CD14-positive monocyte (primary cell): ENCODE measurements around the gene SPAG8. TPM values are rescaled to one million over a fixed set of nuclear protein-coding genes. Genes with fewer than 3 reads are reported as not detected.

Experiments
- DNase-seq, 3 donors: peaks; one replicate each; pipeline ENCODE4 v3.0.0-alpha.2; 2011 to 2022
- H2AFZ ChIP-seq: 2 replicates; pipeline ENCODE4 v1.6.0; 2012; ENCODE audit warnings: mild to moderate bottlenecking, low read depth, low read length, inconsistent platforms; ENCODE audit not compliant: insufficient read depth, poor library complexity, severe bottlenecking
- H3K27ac ChIP-seq, 2 donors: 1 replicate in 1 of 2; 2 replicates in 1 of 2; pipeline ENCODE4 v1.5.1; 2012 to 2013; ENCODE audit warnings: low read length in 2 of 2, control low read depth in 1 of 2, inconsistent platforms in 1 of 2, low read depth in 1 of 2, mild to moderate bottlenecking in 1 of 2
- H3K27me3 ChIP-seq, 2 donors: one replicate each; pipeline versions ENCODE4 v1.6.0 to v1.6.1; 2011 to 2013; ENCODE audit warnings: low read length in 2 of 2; ENCODE audit not compliant: control insufficient read depth in 2 of 2, insufficient read depth in 2 of 2
- H3K36me3 ChIP-seq, 2 donors: replicated peaks in 1 of 2; 1 replicate in 1 of 2; 2 replicates in 1 of 2; pipeline versions ENCODE4 v1.5.1 to v1.6.1; 2012 to 2013; ENCODE audit warnings: low read length in 2 of 2, control low read depth in 1 of 2, inconsistent platforms in 1 of 2, mild to moderate bottlenecking in 1 of 2; ENCODE audit not compliant: insufficient read depth in 2 of 2, control insufficient read depth in 1 of 2
- H3K4me1 ChIP-seq, 2 donors: 1 replicate in 1 of 2; 2 replicates in 1 of 2; pipeline versions ENCODE4 v1.5.1 to v1.6.1; 2012 to 2013; ENCODE audit warnings: low read length in 2 of 2, control low read depth in 1 of 2, inconsistent platforms in 1 of 2, mild to moderate bottlenecking in 1 of 2, moderate library complexity in 1 of 2; ENCODE audit not compliant: insufficient read depth in 2 of 2, control insufficient read depth in 1 of 2
- H3K4me2 ChIP-seq: replicated peaks from 2 replicates; pipeline ENCODE3; 2012; ENCODE audit warnings: low read length, moderate library complexity, mild to moderate bottlenecking; ENCODE audit not compliant: poor library complexity, severe bottlenecking; ENCODE audit errors: extremely low read depth
- H3K4me3 ChIP-seq, 3 experiments: fragments of 200-600 bp in 1 of 3; sonication (generic) in 1 of 3; replicated peaks in 1 of 3; 1 replicate in 2 of 3; 2 replicates in 1 of 3; pipeline ENCODE4 v1.5.1; 2011 to 2013; ENCODE audit warnings: low read length in 3 of 3, mild to moderate bottlenecking in 3 of 3, control low read depth in 2 of 3, low read depth in 2 of 3, inconsistent platforms in 1 of 3, moderate library complexity in 1 of 3
- H3K79me2 ChIP-seq: 2 replicates; pipeline ENCODE4 v1.6.0; 2012; ENCODE audit warnings: mild to moderate bottlenecking, control low read depth, inconsistent platforms, low read length, moderate library complexity; ENCODE audit not compliant: insufficient read depth
- H3K9ac ChIP-seq: 2 replicates; pipeline ENCODE4 v1.6.0; 2017; ENCODE audit warnings: low read length, mild to moderate bottlenecking; ENCODE audit not compliant: insufficient read depth, poor library complexity, severe bottlenecking
- H3K9me3 ChIP-seq, 2 donors: replicated peaks in 1 of 2; 1 replicate in 1 of 2; 2 replicates in 1 of 2; pipeline versions ENCODE4 v1.5.1 to v1.6.1; 2012 to 2013; ENCODE audit warnings: low read length in 2 of 2, control low read depth in 1 of 2; ENCODE audit not compliant: control insufficient read depth in 1 of 2, insufficient read depth in 1 of 2
- H4K20me1 ChIP-seq: 2 replicates; pipeline ENCODE4 v1.6.0; 2012; ENCODE audit warnings: mild to moderate bottlenecking, low read length, control low read depth, moderate library complexity; ENCODE audit not compliant: insufficient read depth
- H3K27ac Mint-ChIP-seq, 7 donors: one replicate each; pipeline ENCODE4 v1.8.0; 2020; ENCODE audit warnings: mild to moderate bottlenecking in 7 of 7, mixed read lengths in 7 of 7, moderate library complexity in 6 of 7, inconsistent platforms in 2 of 7
- H3K27me3 Mint-ChIP-seq, 3 donors: one replicate each; pipeline ENCODE4 v1.8.0; 2021 to 2022; ENCODE audit warnings: low read depth in 3 of 3, mild to moderate bottlenecking in 3 of 3, mixed read lengths in 3 of 3, moderate library complexity in 3 of 3, inconsistent platforms in 1 of 3
- H3K36me3 Mint-ChIP-seq, 2 donors: one replicate each; pipeline ENCODE4 v1.8.0; 2020; ENCODE audit warnings: mixed read lengths in 2 of 2, inconsistent platforms in 1 of 2, mild to moderate bottlenecking in 1 of 2
- H3K4me1 Mint-ChIP-seq: one replicate; pipeline ENCODE4 v1.8.0; 2020; ENCODE audit warnings: mild to moderate bottlenecking, mixed read lengths
- H3K4me3 Mint-ChIP-seq, 2 donors: one replicate each; pipeline ENCODE4 v1.8.0; 2020; ENCODE audit warnings: mild to moderate bottlenecking in 2 of 2, mixed read lengths in 2 of 2, moderate library complexity in 1 of 2
- H3K9me3 Mint-ChIP-seq, 7 donors: one replicate each; pipeline ENCODE4 v1.8.0; 2020 to 2022; ENCODE audit warnings: mixed read lengths in 7 of 7, mild to moderate bottlenecking in 6 of 7, moderate library complexity in 6 of 7, inconsistent platforms in 2 of 7
- WGBS: methylation state at CpG from one replicate; pipeline ENCODE4 v1.1.5; 2013; ENCODE audit warnings: missing lambda C conversion rate; ENCODE audit not compliant: insufficient coverage; 5-methylcytosine and 5-hydroxymethylcytosine counted together
- intact Hi-C, 2 donors: fragments of 100-400 bp; cut with micrococcal nuclease; formaldehyde crosslinking; loops; one replicate each; pipeline versions ENCODE4 v1.15.0 to v1.15.1; 2023
- polyA plus RNA-seq, 3 donors: library from polyadenylated mRNA; depleted of rRNA in 1 of 3; unstranded in 2 of 3; stranded (reverse) in 1 of 3; fragments of 300-500 nt in 2 of 3; fragments of >200 nt in 1 of 3; fragmentation: Illumina TruSeq in 2 of 3; gene quantifications; 1 replicate in 2 of 3; 2 replicates in 1 of 3; pipeline ENCODE4 v1.2.3, GENCODE V29; 2012 to 2021
- TF ChIP-seq, protein P1 (sequence below): fragments of 200-600 bp; IDR thresholded peaks from one replicate; pipeline ENCODE4 v1.8.0; 2022; ENCODE audit warnings: antibody characterized with exemption, mild to moderate bottlenecking

Gene SPAG8
- polyA plus RNA-seq, 3 donors: 0.52 to 2.9 (median 0.68) TPM

DNA sequence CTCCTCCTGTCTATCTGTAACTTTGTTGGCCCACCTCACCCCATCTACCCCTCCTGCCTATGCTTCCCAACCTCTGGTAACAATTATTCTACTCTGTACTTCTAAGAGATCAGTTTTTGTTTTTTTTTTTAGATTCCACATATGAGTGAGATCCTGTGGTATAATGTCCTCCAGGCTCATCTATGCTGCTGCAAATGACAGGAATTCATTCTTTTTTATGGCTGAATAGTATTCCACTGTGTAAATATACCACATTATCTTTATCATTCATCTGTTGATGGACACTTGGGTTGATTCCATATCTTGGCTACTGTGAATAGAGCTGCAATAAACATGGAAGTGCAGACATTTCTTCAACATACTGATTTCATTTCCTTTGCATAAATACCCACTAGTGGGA lies 28.6 kb downstream of the SPAG8 start:
- DNase-seq: no peak
- peaks cover 0 to 3% (median 0%) of the 10 kb centered on the region in 7 donors for H3K9me3 Mint-ChIP-seq
- intact Hi-C loops: no loop called here
- no peaks in the 10 kb centered on the region for H3K36me3 Mint-ChIP-seq
- no peaks in the 10 kb centered on the region for H3K79me2 ChIP-seq
- H3K27me3 ChIP-seq: no peaks in the 10 kb centered on the region
- H4K20me1 ChIP-seq: no peaks in the 10 kb centered on the region
- H3K27ac ChIP-seq: no peak overlapping the region
- TF ChIP-seq, protein P1, sequence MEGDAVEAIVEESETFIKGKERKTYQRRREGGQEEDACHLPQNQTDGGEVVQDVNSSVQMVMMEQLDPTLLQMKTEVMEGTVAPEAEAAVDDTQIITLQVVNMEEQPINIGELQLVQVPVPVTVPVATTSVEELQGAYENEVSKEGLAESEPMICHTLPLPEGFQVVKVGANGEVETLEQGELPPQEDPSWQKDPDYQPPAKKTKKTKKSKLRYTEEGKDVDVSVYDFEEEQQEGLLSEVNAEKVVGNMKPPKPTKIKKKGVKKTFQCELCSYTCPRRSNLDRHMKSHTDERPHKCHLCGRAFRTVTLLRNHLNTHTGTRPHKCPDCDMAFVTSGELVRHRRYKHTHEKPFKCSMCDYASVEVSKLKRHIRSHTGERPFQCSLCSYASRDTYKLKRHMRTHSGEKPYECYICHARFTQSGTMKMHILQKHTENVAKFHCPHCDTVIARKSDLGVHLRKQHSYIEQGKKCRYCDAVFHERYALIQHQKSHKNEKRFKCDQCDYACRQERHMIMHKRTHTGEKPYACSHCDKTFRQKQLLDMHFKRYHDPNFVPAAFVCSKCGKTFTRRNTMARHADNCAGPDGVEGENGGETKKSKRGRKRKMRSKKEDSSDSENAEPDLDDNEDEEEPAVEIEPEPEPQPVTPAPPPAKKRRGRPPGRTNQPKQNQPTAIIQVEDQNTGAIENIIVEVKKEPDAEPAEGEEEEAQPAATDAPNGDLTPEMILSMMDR: no peak
- peak overlapping the region in 1 of 7 donors; percentile 48 for H3K27ac Mint-ChIP-seq
- no peaks in the 10 kb centered on the region for H3K4me1 Mint-ChIP-seq
- H2AFZ ChIP-seq: no peak overlapping the region
- no peaks in the 10 kb centered on the region for H3K27me3 Mint-ChIP-seq
- no peaks in the 10 kb centered on the region for H3K36me3 ChIP-seq
- H3K4me3 ChIP-seq: no peak overlapping the region
- no peak overlapping the region for H3K4me3 Mint-ChIP-seq
- no peak overlapping the region for H3K4me2 ChIP-seq
- H3K9ac ChIP-seq: no peak overlapping the region
- H3K9me3 ChIP-seq: no peaks in the 10 kb centered on the region
- no peaks in the 10 kb centered on the region for H3K4me1 ChIP-seq

DNA sequence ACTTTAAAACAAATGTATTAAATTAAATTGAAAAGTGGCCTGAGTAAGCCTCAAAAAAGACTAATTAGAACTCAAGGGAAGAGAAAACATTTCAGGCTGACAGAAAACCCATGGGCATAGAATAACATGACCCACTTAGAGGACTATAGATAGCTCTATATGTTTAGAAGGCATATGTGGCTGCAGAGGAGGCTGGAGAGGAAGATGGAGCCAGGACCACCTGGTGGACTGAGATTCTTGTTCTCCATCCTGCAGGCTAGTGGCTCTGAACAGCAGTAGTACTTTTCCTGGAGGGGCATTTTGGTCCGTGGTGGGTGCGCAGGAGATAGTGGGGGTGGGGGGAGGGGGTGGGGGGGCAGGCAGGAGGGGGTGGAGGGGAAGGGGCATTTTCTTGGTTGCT lies 31.0 kb downstream of the SPAG8 start:
- Histone ChIP-seq H3K4me2 (no peak overlapping the region), H3K36me3 (no peaks in the 10 kb centered on the region), H3K9me3 (no peaks in the 10 kb centered on the region), H3K79me2 (no peaks in the 10 kb centered on the region), H3K27me3 (no peaks in the 10 kb centered on the region), H3K9ac (no peak overlapping the region), H2AFZ (no peak overlapping the region), H3K4me1 (peaks cover 4% of the 10 kb centered on the region in 2 donors), H4K20me1 (no peaks in the 10 kb centered on the region), H3K4me3 (no peak overlapping the region), H3K27ac (no peak overlapping the region)
- Mint-ChIP-seq H3K4me1 (peaks cover 3% of the 10 kb centered on the region), H3K36me3 (no peaks in the 10 kb centered on the region), H3K9me3 (peaks cover 0 to 3% (median 0%) of the 10 kb centered on the region in 7 donors), H3K4me3 (no peak overlapping the region), H3K27me3 (peaks cover 0 to 1% (median 0%) of the 10 kb centered on the region in 3 donors), H3K27ac (no peak overlapping the region)
- intact Hi-C loops: no loop called here
- DNase-seq: no peak
- TF ChIP-seq, protein P1: no peak
- WGBS: no CpG with 5 or more reads among the region's 2 CpGs
